ENCODE results near the gene C2CD2L. TPM values are rescaled to one million over a fixed set of nuclear protein-coding genes. Genes with fewer than 3 reads are reported as not detected.

Gene C2CD2L
- total RNA-seq, 1 experiment from 2014 or later = 16.8 TPM

DNA sequence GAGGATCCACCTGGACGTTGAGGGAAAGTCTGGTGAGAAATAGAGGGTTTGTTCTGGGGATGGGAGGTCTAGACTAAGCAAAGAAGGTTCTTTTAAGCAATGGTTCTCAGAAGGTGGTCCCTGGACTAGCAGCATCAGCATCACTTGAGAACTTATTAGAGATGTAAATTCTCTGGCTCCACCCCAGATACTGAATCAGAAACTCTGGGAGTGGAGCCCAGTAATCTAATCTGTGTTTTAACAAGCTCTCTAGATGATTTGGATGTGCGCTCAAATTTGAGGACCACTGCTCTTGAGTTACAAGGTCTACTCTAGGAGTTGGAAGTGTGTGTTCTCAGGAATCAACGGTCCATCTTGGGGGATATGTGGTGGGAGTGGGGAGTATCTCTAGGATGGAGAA lies 38.4 kb downstream of the C2CD2L start:
- Histone ChIP-seq H2AFZ (ENCODE audit: low read length) (no peak overlapping the region), H3K36me3 (ENCODE audit: low read depth, low read length) (no peaks in the 10 kb centered on the region), H3K27me3 (ENCODE audit: low read length) (no peaks in the 10 kb centered on the region)

DNA sequence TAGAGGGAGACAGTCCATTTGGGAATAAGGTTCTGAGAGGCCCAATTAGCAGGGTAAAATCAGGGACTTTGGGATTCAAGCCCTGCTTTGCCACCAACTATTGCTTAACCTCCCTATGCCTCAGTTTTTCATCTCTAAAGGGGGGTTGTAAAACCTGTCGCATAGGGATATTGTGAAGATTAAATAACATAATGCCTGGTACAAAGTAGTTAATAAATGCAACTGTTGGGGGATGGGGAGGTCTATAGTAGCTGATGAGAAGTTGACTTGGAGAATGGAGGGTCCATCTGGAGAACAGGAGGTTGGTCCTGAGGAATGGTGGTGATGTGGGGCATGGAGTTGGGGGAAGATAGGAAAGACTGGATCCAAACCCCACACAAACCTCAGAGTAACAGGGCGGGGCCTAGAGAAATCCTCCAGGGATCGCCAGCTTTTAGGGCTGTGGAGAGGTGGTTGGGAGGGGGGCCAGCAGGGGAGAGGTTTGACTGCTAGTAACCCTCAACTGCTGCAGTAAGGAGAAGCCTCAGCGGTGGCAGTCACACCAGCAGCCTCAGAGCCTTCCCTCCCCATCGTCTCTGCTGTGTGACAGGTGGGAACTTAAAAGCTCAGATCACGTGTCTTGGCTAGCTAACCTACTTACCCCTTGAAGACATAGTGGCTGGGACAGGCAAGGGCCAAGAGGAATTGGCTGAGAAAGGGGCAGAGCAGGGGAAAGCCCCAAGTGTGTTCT lies 40.6 kb downstream of the C2CD2L start:
- POLR2A ChIA-PET (ENCODE audit: unreplicated experiment) = no interaction called here

More for the DNA sequence above, 38.4 kb downstream of the C2CD2L start:
- ATAC-seq (no peak), DNase-seq (no peak)
- no peak overlapping the region for H3K4me2 ChIP-seq (ENCODE audit: low read length)
- no peaks in the 10 kb centered on the region for H3K79me2 ChIP-seq (ENCODE audit: low read length)
- ChIA-PET POLR2A (ENCODE audit: unreplicated experiment) (interaction anchor here (0.6 to 0.7 kb wide), 2 partner anchors 24 to 216 kb away, joined by 3 to 4 read pairs; no protein-coding TSS in a partner anchor), CTCF (no interaction called here)
- H3F3A ChIP-seq (ENCODE audit: low read length, unreplicated experiment) = no peaks in the 10 kb centered on the region
- BruUV-seq (replicated peaks) = no TSS peak
- H3K9ac ChIP-seq (ENCODE audit: low read length) = no peak overlapping the region
- no peak for TF ChIP-seq EZH2 (IDR thresholded peaks at IDR 0.05; ENCODE audit: low read length, unreplicated experiment)
- TF ChIP-seq EZH2phosphoT487 (IDR thresholded peaks at IDR 0.05; ENCODE audit: borderline replicate concordance, low read length) = no peak
- TF ChIP-seq, protein P1, sequence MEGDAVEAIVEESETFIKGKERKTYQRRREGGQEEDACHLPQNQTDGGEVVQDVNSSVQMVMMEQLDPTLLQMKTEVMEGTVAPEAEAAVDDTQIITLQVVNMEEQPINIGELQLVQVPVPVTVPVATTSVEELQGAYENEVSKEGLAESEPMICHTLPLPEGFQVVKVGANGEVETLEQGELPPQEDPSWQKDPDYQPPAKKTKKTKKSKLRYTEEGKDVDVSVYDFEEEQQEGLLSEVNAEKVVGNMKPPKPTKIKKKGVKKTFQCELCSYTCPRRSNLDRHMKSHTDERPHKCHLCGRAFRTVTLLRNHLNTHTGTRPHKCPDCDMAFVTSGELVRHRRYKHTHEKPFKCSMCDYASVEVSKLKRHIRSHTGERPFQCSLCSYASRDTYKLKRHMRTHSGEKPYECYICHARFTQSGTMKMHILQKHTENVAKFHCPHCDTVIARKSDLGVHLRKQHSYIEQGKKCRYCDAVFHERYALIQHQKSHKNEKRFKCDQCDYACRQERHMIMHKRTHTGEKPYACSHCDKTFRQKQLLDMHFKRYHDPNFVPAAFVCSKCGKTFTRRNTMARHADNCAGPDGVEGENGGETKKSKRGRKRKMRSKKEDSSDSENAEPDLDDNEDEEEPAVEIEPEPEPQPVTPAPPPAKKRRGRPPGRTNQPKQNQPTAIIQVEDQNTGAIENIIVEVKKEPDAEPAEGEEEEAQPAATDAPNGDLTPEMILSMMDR (conservative IDR thresholded peaks at IDR 0.05; ENCODE audit: low read depth, low read length) = no peak
- no peaks in the 10 kb centered on the region for H3K9me2 ChIP-seq (replicated peaks; ENCODE audit: low read length)
- no peaks in the 10 kb centered on the region for H3K9me3 ChIP-seq (ENCODE audit: low read length)
- intact Hi-C loops (cut with micrococcal nuclease) = loop anchor here (1.0 to 10.0 kb wide), 2 partner anchors 52 to 149 kb away; no protein-coding TSS in a partner anchor
- H4K20me1 ChIP-seq (ENCODE audit: low read length) = no peaks in the 10 kb centered on the region
- no peak overlapping the region for H3K4me3 ChIP-seq (ENCODE audit: low read length)
- H3K4me1 ChIP-seq (ENCODE audit: insufficient read depth, low read length) = 0 out of 2 replicates have a peak, but pooled peaks cover 3% of the 10 kb centered on the region
- H3K27ac ChIP-seq (ENCODE audit: low read length) = no peak overlapping the region

More for the DNA sequence above, 40.6 kb downstream of the C2CD2L start:
- Histone ChIP-seq H3K27me3 (ENCODE audit: low read length) (no peaks in the 10 kb centered on the region), H3K9me3 (ENCODE audit: low read length) (no peaks in the 10 kb centered on the region), H3F3A (ENCODE audit: low read length, unreplicated experiment) (no peaks in the 10 kb centered on the region), H3K9ac (ENCODE audit: low read length) (no peak overlapping the region), H3K9me2 (replicated peaks; ENCODE audit: low read length) (no peaks in the 10 kb centered on the region), H3K36me3 (ENCODE audit: low read depth, low read length) (no peaks in the 10 kb centered on the region), H3K79me2 (ENCODE audit: low read length) (no peaks in the 10 kb centered on the region), H3K27ac (ENCODE audit: low read length) (no peak overlapping the region), H4K20me1 (ENCODE audit: low read length) (no peaks in the 10 kb centered on the region), H3K4me1 (ENCODE audit: insufficient read depth, low read length) (0 out of 2 replicates have a peak, but pooled peaks cover 3% of the 10 kb centered on the region), H3K4me3 (ENCODE audit: low read length) (no peak overlapping the region), H2AFZ (ENCODE audit: low read length) (no peak overlapping the region), H3K4me2 (ENCODE audit: low read length) (no peak overlapping the region)
- CTCF ChIA-PET = no interaction called here
- TF ChIP-seq, protein P1 (conservative IDR thresholded peaks at IDR 0.05; ENCODE audit: low read depth, low read length) = no peak
- TF ChIP-seq EZH2 (IDR thresholded peaks at IDR 0.05; ENCODE audit: low read length, unreplicated experiment) = no peak
- TF ChIP-seq EZH2phosphoT487 (IDR thresholded peaks at IDR 0.05; ENCODE audit: borderline replicate concordance, low read length) = no peak
- no peak for ATAC-seq
- no peak for DNase-seq
- no TSS peak for BruUV-seq (replicated peaks)
- intact Hi-C loops (cut with micrococcal nuclease) = loop anchor here (10.0 kb wide), 1 partner anchor 147 kb away; no protein-coding TSS in a partner anchor

Data from PC-3 (cell line).